Memory B cell (primary cell): ENCODE measurements around the gene RMND5A.
A peak's percentile ranks its signal among the peaks of the same experiment; 100 is the strongest.
"Not testable (repeated sequence)": the region's sequence is repeated elsewhere in the genome, so short reads cannot be mapped to it uniquely, and the experiment has no call there.

Experiments used
- ATAC-seq: fragments of 150-1000 bp; cut with Tn5 transposase; 2 replicates; pipeline ENCODE4 v1.10.0; 2021; ENCODE audit warnings: low read depth, mild to moderate bottlenecking, moderate library complexity
- DNase-seq, 2 donors: peaks; one replicate each; pipeline ENCODE4 v3.0.0; 2022; ENCODE audit warnings: low spot score in 2 of 2
- H3K27ac Mint-ChIP-seq: one replicate; pipeline ENCODE4 v1.8.0; 2022; ENCODE audit warnings: mild to moderate bottlenecking, moderate library complexity, mixed read lengths
- H3K27me3 Mint-ChIP-seq: one replicate; pipeline ENCODE4 v1.8.0; 2022; ENCODE audit warnings: mixed read lengths
- H3K36me3 Mint-ChIP-seq: one replicate; pipeline ENCODE4 v1.8.0; 2022; ENCODE audit warnings: mild to moderate bottlenecking, mixed read lengths
- H3K4me1 Mint-ChIP-seq: one replicate; pipeline ENCODE4 v1.8.0; 2022; ENCODE audit warnings: mixed read lengths
- H3K4me3 Mint-ChIP-seq: one replicate; pipeline ENCODE4 v1.8.0; 2022; ENCODE audit warnings: mild to moderate bottlenecking, moderate library complexity, mixed read lengths
- H3K9me3 Mint-ChIP-seq: one replicate; pipeline ENCODE4 v1.8.0; 2022; ENCODE audit warnings: mixed read lengths

The RMND5A gene

GRCh38 chr2:86734896-86735295 is 14.8 kb downstream of the RMND5A start:
- ATAC-seq, H3K27me3 Mint-ChIP-seq, H3K27ac Mint-ChIP-seq, H3K36me3 Mint-ChIP-seq, DNase-seq, H3K4me3 Mint-ChIP-seq, H3K9me3 Mint-ChIP-seq, H3K4me1 Mint-ChIP-seq: not testable (repeated sequence)

GRCh38 chr2:86739485-86739884 is 19.4 kb downstream of the RMND5A start:
- ATAC-seq, H3K27ac Mint-ChIP-seq, H3K4me1 Mint-ChIP-seq, H3K4me3 Mint-ChIP-seq, DNase-seq, H3K36me3 Mint-ChIP-seq, H3K9me3 Mint-ChIP-seq, H3K27me3 Mint-ChIP-seq: not testable (repeated sequence)

- not testable (repeated sequence) for H3K4me1 Mint-ChIP-seq, H3K27me3 Mint-ChIP-seq, DNase-seq, H3K9me3 Mint-ChIP-seq, H3K4me3 Mint-ChIP-seq, H3K27ac Mint-ChIP-seq, H3K36me3 Mint-ChIP-seq, ATAC-seq
Observed at GRCh38 chr2:86739889-86740288, 19.8 kb downstream of the RMND5A start.

- H3K27ac Mint-ChIP-seq, ATAC-seq, H3K4me3 Mint-ChIP-seq, DNase-seq, H3K9me3 Mint-ChIP-seq, H3K27me3 Mint-ChIP-seq: not testable (repeated sequence)
- H3K4me1 Mint-ChIP-seq, result peaks cover 12% of the 10 kb centered on the region
- peaks cover 12% of the 10 kb centered on the region for H3K36me3 Mint-ChIP-seq
Observed at GRCh38 chr2:86741889-86742498, 21.9 kb downstream of the RMND5A start.

GRCh38 chr2:86744152-86744551 is 24.1 kb downstream of the RMND5A start:
- no peaks in the 10 kb centered on the region for H3K27me3 Mint-ChIP-seq
- peaks cover 14% of the 10 kb centered on the region for H3K36me3 Mint-ChIP-seq
- no peaks in the 10 kb centered on the region for H3K9me3 Mint-ChIP-seq
- DNase-seq (no peak), ATAC-seq (no peak)
- no peak overlapping the region for H3K27ac Mint-ChIP-seq
- H3K4me3 Mint-ChIP-seq, result no peak overlapping the region
- peaks cover 22% of the 10 kb centered on the region for H3K4me1 Mint-ChIP-seq

GRCh38 chr2:86746939-86747338 is 26.8 kb downstream of the RMND5A start:
- peak overlapping the region; percentile 76 for H3K27ac Mint-ChIP-seq
- peaks cover 8% of the 10 kb centered on the region for H3K9me3 Mint-ChIP-seq
- peaks cover 37% of the 10 kb centered on the region for H3K36me3 Mint-ChIP-seq
- ATAC-seq (peak; percentile 29), DNase-seq (no peak)
- H3K27me3 Mint-ChIP-seq, result no peaks in the 10 kb centered on the region
- H3K4me3 Mint-ChIP-seq, result no peak overlapping the region
- peaks cover 22% of the 10 kb centered on the region for H3K4me1 Mint-ChIP-seq

GRCh38 chr2:86747711-86748639 is 27.9 kb downstream of the RMND5A start:
- H3K36me3 Mint-ChIP-seq, result peaks cover 33% of the 10 kb centered on the region
- ATAC-seq, result peak; percentile 97

GRCh38 chr2:86750240-86750839 is 30.2 kb downstream of the RMND5A start:
- H3K36me3 Mint-ChIP-seq, result peaks cover 27% of the 10 kb centered on the region
- peaks cover 8% of the 10 kb centered on the region for H3K9me3 Mint-ChIP-seq
- H3K4me1 Mint-ChIP-seq, result peaks cover 15% of the 10 kb centered on the region
- peak overlapping the region; percentile 32 for H3K27ac Mint-ChIP-seq
- ATAC-seq (no peak), DNase-seq (no peak)
- H3K4me3 Mint-ChIP-seq, result no peak overlapping the region
- no peaks in the 10 kb centered on the region for H3K27me3 Mint-ChIP-seq

More at GRCh38 chr2:86747711-86748639, 27.9 kb downstream of the RMND5A start:
- H3K27ac Mint-ChIP-seq, result peak overlapping the region; percentile 76
- H3K4me1 Mint-ChIP-seq, result peaks cover 17% of the 10 kb centered on the region
- peaks cover 8% of the 10 kb centered on the region for H3K9me3 Mint-ChIP-seq
- peak in 1 of 2 donors; percentile 7 for DNase-seq
- H3K27me3 Mint-ChIP-seq, result no peaks in the 10 kb centered on the region
- H3K4me3 Mint-ChIP-seq, result no peak overlapping the region

GRCh38 chr2:86751778-86752177 is 31.7 kb downstream of the RMND5A start:
- Mint-ChIP-seq H3K36me3 (peaks cover 30% of the 10 kb centered on the region), H3K27ac (no peak overlapping the region)

GRCh38 chr2:86752934-86753333 is 32.8 kb downstream of the RMND5A start:
- Mint-ChIP-seq H3K27ac (no peak overlapping the region), H3K9me3 (peaks cover 8% of the 10 kb centered on the region), H3K4me1 (peaks cover 3% of the 10 kb centered on the region), H3K27me3 (no peaks in the 10 kb centered on the region), H3K36me3 (peaks cover 32% of the 10 kb centered on the region), H3K4me3 (no peak overlapping the region)
- no peak for ATAC-seq
- no peak for DNase-seq

More at GRCh38 chr2:86751778-86752177, 31.7 kb downstream of the RMND5A start:
- peaks cover 8% of the 10 kb centered on the region for H3K9me3 Mint-ChIP-seq
- no peaks in the 10 kb centered on the region for H3K27me3 Mint-ChIP-seq
- H3K4me3 Mint-ChIP-seq, result no peak overlapping the region
- H3K4me1 Mint-ChIP-seq, result peaks cover 10% of the 10 kb centered on the region
- no peak for ATAC-seq
- no peak for DNase-seq

- DNase-seq (no peak), ATAC-seq (no peak)
- Mint-ChIP-seq H3K4me3 (no peak overlapping the region), H3K36me3 (peaks cover 35% of the 10 kb centered on the region), H3K9me3 (peaks cover 8% of the 10 kb centered on the region), H3K4me1 (peaks cover 2% of the 10 kb centered on the region), H3K27ac (no peak overlapping the region), H3K27me3 (no peaks in the 10 kb centered on the region)
Observed at GRCh38 chr2:86753606-86754005, 33.5 kb downstream of the RMND5A start.

- Mint-ChIP-seq H3K4me1 (peaks cover 11% of the 10 kb centered on the region), H3K4me3 (no peak overlapping the region), H3K36me3 (peaks cover 20% of the 10 kb centered on the region), H3K27me3 (no peaks in the 10 kb centered on the region), H3K9me3 (no peaks in the 10 kb centered on the region), H3K27ac (peak overlapping the region; percentile 67)
- ATAC-seq, result no peak
- no peak for DNase-seq
Observed at GRCh38 chr2:86758405-86758804, 38.3 kb downstream of the RMND5A start.

GRCh38 chr2:86760371-86760770 is 40.3 kb downstream of the RMND5A start:
- Mint-ChIP-seq H3K4me1 (peaks cover 15% of the 10 kb centered on the region), H3K27me3 (no peaks in the 10 kb centered on the region), H3K4me3 (no peak overlapping the region), H3K9me3 (no peaks in the 10 kb centered on the region), H3K36me3 (peaks cover 20% of the 10 kb centered on the region), H3K27ac (peak overlapping the region; percentile 81)
- DNase-seq (no peak), ATAC-seq (no peak)

GRCh38 chr2:86764661-86765309 is 44.7 kb downstream of the RMND5A start:
- H3K27ac Mint-ChIP-seq, result peak overlapping the region; percentile 50
- H3K4me3 Mint-ChIP-seq, result no peak overlapping the region
- H3K9me3 Mint-ChIP-seq, result no peaks in the 10 kb centered on the region
- no peaks in the 10 kb centered on the region for H3K27me3 Mint-ChIP-seq
- ATAC-seq (peak; percentile 54), DNase-seq (peak in 1 of 2 donors; percentile 33)
- H3K4me1 Mint-ChIP-seq, result peaks cover 15% of the 10 kb centered on the region
- peaks cover 18% of the 10 kb centered on the region for H3K36me3 Mint-ChIP-seq
